ENCODE data around the gene PEX13.

Gene PEX13

DNA sequence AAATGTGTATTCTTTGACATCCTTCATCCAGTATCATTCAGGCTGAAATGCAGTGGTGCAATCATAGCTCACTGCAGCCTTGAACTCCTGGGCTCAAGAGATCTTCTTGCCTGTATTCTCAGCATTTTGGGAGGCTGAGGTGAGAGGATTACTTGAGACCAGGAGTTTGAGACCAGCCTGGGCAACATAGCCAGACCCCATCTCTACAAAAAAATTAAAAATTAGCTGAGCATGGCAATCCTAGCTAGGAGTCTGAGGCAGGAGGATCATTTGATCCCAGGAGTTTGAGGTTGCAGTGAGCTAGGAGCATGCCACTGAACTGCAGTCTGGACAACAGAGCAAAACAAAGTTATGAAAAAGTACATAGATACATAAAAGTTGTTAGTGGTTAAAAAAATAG lies 72.3 kb downstream of the PEX13 start:
- DNase-seq, result no peak

DNA sequence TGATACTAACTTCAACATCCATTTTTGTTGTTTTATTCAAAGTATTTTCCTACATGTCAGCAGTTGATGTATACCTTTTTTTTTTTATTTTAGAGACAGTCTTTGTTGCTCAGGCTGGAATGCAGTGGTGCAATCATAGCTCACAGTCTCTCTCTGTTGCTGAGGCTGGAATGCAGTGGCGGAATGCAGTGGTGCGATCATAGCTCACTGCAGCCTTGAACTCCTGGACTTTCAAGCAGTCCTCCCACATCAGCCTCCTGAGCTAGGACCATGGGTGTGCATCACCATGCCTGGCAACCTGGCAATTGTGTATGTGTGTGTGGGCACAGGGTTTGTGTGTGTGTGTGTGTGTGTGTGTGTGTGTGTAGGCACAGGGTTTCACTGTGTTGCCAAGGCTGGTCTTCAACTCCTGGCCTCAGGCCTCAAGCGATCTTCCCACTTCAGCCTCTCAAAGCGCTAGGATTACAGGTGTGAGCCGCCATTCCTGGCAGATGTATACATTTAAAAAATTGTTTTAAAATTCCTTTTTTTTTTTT lies 72.9 kb downstream of the PEX13 start:
- DNase-seq, result no peak

DNA sequence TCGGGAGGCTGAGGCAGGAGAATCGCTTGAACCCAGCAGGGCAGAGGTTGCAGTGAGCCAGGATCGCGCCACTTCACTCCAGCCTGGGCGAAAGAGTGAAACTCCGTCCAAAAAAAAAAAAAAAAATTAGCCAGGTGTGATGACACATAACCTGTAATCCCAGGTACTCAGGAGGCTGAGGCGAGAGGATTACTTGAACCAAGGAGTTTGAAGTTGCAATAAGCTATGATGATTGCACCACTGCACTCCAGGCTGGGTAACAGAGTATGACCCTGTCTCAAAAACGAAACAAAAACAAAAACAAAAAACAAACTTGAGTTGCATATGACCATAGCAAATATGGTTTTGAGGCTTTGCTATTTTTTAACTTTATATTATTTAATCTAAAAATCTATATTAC lies 74.0 kb downstream of the PEX13 start:
- peak; percentile 23 for DNase-seq

DNA sequence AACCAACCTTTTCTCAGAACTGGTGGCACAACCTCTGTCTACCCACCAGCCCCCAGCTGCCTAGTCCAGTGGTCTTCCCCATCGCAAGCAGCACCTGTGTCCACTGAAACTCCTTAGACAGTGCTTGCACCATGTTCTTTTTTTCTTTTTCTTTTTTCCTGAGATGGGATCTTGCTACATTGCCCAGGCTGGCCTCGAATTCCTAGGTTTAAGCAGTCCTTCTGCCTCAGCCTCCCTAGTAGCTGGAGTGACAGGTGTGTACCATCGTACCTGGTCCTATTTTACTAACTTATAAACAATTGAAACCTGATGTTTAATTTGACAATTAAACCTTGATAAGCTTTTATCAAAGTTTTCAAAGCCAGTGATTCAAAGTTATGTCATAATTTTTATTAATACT lies 78.9 kb downstream of the PEX13 start:
- no peak for DNase-seq

DNA sequence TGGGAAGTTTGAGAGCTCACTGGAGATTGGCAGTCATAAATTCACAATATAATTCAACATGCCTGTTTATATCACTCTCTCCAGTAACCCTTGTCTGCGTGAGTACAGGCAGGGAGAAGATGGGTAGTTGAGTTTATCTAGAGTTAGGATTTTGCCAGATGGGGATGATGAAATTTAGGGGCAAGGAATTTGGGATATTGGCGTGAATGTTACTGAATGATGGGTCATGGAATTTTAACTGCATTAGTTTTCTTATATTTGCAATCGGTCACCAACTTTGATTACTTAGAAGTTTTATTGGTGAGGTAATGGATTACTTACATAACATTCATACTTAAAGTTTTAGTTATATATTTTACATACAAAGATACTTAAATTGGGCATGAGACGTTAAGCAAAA lies 83.3 kb downstream of the PEX13 start:
- no peak for DNase-seq
